ENCODE data around the gene SKOR1.

SKOR1 gene

GRCh38 chr15:67857220-67857619 lies 31.9 kb downstream of the SKOR1 start:
- DNase-seq, result no peak

GRCh38 chr15:67859331-67859946 lies 34.1 kb downstream of the SKOR1 start:
- no peak for DNase-seq

- no peak for DNase-seq
Measured at GRCh38 chr15:67861983-67862382, 36.7 kb downstream of the SKOR1 start.

- DNase-seq, result no peak
Measured at GRCh38 chr15:67862750-67863441, 37.6 kb downstream of the SKOR1 start.

GRCh38 chr15:67863442-67863987 lies 38.2 kb downstream of the SKOR1 start:
- DNase-seq, result peak; percentile 72

- DNase-seq, result no peak
Measured at GRCh38 chr15:67865331-67865730, 40.0 kb downstream of the SKOR1 start.

GRCh38 chr15:67865766-67866165 lies 40.5 kb downstream of the SKOR1 start:
- DNase-seq, result no peak

- no peak for DNase-seq
Measured at GRCh38 chr15:67869701-67870100, 44.4 kb downstream of the SKOR1 start.

GRCh38 chr15:67870868-67871408 lies 45.6 kb downstream of the SKOR1 start:
- DNase-seq, result no peak

- DNase-seq, result no peak
Measured at GRCh38 chr15:67873777-67874176, 48.5 kb downstream of the SKOR1 start.

- no peak for DNase-seq
Measured at GRCh38 chr15:67878712-67879206, 53.5 kb downstream of the SKOR1 start.

- DNase-seq, result peak; percentile 48
Measured at GRCh38 chr15:67879440-67880129, 54.3 kb downstream of the SKOR1 start.

- peak; percentile 90 for DNase-seq
Measured at GRCh38 chr15:67880651-67881182, 55.4 kb downstream of the SKOR1 start.

GRCh38 chr15:67882487-67883233 lies 57.4 kb downstream of the SKOR1 start:
- peak; percentile 75 for DNase-seq

- DNase-seq, result no peak
Measured at GRCh38 chr15:67883234-67883773, 58.0 kb downstream of the SKOR1 start.

- DNase-seq, result no peak
Measured at GRCh38 chr15:67884009-67884408, 58.7 kb downstream of the SKOR1 start.

All from MV-4-11 (cell line).